Fibroblast of the aortic adventitia (primary cell): ENCODE results near the gene SERPINA6. TPM values are rescaled to one million over a fixed set of nuclear protein-coding genes. Genes with fewer than 3 reads are reported as not detected.

ENCODE experiments used
- DNase-seq: peaks from one replicate; pipeline ENCODE4 v3.0.0-alpha.2; 2010; ENCODE audit warnings: low read depth
- H3K4me3 ChIP-seq: 2 replicates; pipeline ENCODE4 v1.5.1; 2011; ENCODE audit warnings: low read depth, mild to moderate bottlenecking, control low read depth, low read length, moderate library complexity
- CTCF ChIP-seq: IDR thresholded peaks from 2 replicates; pipeline ENCODE4 v1.5.1; 2011; ENCODE audit warnings: mild to moderate bottlenecking, low read length, control low read depth, inconsistent platforms; ENCODE audit not compliant: insufficient read depth
- total RNA-seq: library from RNA; depleted of rRNA; stranded (reverse); fragments of >200 nt; gene quantifications from 2 replicates; pipeline ENCODE4 v1.2.3, GENCODE V29; 2012; ENCODE audit warnings: low replicate concordance

Gene SERPINA6
- total RNA-seq, 1 donor, result not detected

GRCh38 chr14:94362614-94363133 is 39.5 kb upstream of the SERPINA6 start:
- no peak for DNase-seq
- TF ChIP-seq CTCF, result no peak
- H3K4me3 ChIP-seq, result no peak overlapping the region

DNA sequence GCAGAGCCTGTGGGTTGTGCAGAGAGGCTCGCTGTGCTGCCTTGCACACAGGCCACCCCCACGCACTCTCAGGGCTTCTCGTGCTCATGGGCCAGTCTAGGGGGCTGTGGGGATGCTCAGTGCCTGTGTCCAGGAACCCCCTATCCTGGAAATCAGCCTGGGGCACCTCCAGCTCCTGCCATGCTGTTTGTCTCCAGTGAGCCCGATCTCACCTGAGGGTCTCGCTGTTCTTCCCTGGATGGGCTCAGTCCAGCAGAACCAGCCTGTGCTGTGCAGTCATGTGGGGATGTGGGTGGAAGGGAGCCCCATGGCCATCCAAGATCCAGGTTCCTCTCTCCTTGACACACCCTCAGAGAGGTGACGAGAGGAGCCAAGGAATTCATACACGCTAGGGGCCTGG is 38.5 kb upstream of the SERPINA6 start:
- no peak for DNase-seq
- no peak overlapping the region for H3K4me3 ChIP-seq
- no peak for TF ChIP-seq CTCF

GRCh38 chr14:94360945-94361565 is 37.9 kb upstream of the SERPINA6 start:
- TF ChIP-seq CTCF, result no peak
- H3K4me3 ChIP-seq, result no peak overlapping the region

DNA sequence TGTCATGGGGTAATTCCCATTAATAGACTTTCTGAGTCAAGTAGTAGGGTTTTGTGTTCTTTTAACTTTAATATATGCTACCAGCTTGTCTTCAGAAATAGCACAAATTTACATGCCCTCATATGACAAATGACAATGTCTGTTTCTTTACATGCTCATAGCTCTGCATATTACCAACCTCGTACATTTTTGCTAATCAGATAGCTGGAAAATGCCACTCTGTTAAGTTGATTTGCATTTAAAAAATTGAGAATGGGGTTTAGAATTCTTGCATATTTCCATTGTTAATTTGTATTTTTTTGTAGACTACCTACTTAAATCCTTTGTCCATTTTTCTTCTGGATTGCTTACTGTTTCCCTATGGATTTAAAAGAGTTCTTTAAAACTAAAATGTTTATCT is 34.0 kb upstream of the SERPINA6 start:
- TF ChIP-seq CTCF, result no peak
- no peak overlapping the region for H3K4me3 ChIP-seq
- no peak for DNase-seq

More at GRCh38 chr14:94360945-94361565, 37.9 kb upstream of the SERPINA6 start:
- no peak for DNase-seq

DNA sequence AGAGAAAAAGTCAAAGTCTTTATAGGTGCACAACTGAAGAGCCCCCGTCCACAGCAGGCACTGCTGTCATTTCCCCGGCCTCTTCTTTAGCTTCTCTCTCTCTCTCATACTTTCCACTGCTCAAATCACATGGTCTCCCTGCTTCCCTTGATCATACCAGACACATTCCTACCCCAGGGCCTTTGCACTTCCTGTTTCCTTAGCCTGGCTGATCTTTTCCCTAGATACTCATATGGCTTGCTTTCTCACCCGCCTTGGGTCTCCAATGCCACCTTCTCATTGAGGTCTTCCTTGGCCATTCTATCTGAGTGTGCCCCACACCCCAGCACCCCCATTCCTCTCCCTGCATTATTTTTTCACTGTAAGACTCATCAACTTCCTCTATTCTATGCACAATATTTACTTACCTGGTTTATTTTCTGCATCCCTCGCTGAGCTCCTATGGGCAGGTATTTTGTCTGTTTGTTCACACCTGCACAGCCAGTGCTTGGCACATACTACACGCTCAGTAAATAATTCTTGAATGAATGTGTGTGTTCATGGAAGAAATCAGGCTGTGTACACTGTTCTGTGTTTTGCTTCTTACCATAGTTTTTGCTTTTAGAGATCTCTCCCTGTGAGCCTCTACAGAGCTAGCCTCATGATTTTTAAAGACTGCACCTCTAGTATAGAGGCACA is 33.4 kb upstream of the SERPINA6 start:
- no peak overlapping the region for H3K4me3 ChIP-seq
- DNase-seq, result no peak
- TF ChIP-seq CTCF, result no peak

DNA sequence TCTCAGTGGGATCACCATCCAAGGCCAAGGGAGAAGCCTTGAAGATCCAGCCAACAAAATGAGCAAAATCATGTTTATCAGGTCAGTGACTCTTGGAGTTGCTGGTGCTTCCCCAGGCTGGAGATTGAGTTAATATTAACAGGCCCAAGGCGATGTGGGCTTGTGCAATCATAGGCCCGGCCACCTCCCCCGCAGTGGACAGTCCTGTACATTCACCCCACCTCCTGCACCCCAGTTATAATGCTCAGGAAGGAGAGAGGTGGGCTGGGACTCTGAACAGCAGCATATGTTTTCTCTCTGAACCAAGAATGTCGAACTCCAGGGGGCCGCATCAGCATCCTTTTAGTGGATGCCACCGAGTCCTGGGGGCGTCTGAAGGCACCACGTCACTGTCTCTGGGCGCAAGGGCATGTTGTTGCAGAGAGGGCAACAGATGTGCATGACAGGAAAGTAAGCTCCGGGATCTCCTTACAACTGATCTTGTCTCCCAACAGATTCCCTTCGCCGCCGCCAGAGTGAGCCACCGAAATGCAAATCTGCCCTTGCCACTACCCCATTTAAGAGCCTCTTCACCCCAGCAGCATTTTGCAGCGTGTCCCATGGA is 32.2 kb upstream of the SERPINA6 start:
- DNase-seq, result peak; percentile 72
- H3K4me3 ChIP-seq, result no peak overlapping the region
- peak; percentile 75 for TF ChIP-seq CTCF
